H7 (cell line): ENCODE results near the gene MYO16. TPM values are rescaled to one million over a fixed set of nuclear protein-coding genes. Genes with fewer than 3 reads are reported as not detected.

Experiments used
- DNase-seq: peaks from one replicate; pipeline ENCODE4 v3.0.0; 2012
- H3K27me3 ChIP-seq: 2 replicates; pipeline ENCODE4 v1.6.0; 2011; ENCODE audit warnings: mild to moderate bottlenecking, low read length; ENCODE audit not compliant: control insufficient read depth, insufficient read depth
- H3K36me3 ChIP-seq: replicated peaks from 2 replicates; pipeline ENCODE4 v1.5.1; 2011; ENCODE audit warnings: low read length; ENCODE audit not compliant: control insufficient read depth, insufficient read depth
- H3K4me3 ChIP-seq: 2 replicates; pipeline ENCODE4 v1.5.1; 2011; ENCODE audit warnings: low read depth, mild to moderate bottlenecking, control low read depth, low read length, moderate library complexity; ENCODE audit not compliant: insufficient read depth
- total RNA-seq: library from RNA; depleted of rRNA; stranded (reverse); fragments of >200 nt; shearing (Covaris generic); gene quantifications from 2 replicates; pipeline ENCODE4 v1.2.3, GENCODE V29; 2014

Gene MYO16
- total RNA-seq, 1 experiment from 2014 or later, result 0.03 TPM

- no peaks in the 10 kb centered on the region for H3K36me3 ChIP-seq
- H3K4me3 ChIP-seq, result no peak overlapping the region
- DNase-seq, result no peak
- H3K27me3 ChIP-seq, result no peaks in the 10 kb centered on the region
Observed at GRCh38 chr13:109121826-109122225, 492.4 kb downstream of the MYO16 start.

- no peaks in the 10 kb centered on the region for H3K36me3 ChIP-seq
- peak; percentile 19 for DNase-seq
- no peak overlapping the region for H3K4me3 ChIP-seq
- no peaks in the 10 kb centered on the region for H3K27me3 ChIP-seq
Observed at GRCh38 chr13:109123971-109124370, 494.6 kb downstream of the MYO16 start.

DNA sequence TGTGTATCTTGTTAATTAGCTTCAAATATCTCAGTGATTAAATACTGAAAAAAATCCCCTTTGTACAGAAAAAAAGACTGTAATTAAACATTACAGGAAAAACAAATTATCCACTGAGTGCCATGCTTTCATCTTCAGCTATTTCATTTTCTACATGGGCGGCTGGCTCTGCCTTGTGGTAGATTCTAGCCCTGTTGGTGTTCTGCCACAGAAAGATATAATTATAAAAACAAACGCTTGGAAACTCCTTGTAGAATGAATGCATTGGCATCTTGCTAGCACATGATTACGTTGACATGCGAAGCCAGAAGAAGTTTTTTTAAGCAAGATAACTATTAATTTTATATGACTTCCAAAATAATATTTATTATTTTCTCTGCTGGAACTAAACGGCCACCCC lies 496.8 kb downstream of the MYO16 start:
- no peak for DNase-seq
- Histone ChIP-seq H3K27me3 (no peaks in the 10 kb centered on the region), H3K36me3 (no peaks in the 10 kb centered on the region), H3K4me3 (no peak overlapping the region)

GRCh38 chr13:109126891-109127641 lies 497.7 kb downstream of the MYO16 start:
- Histone ChIP-seq H3K36me3 (no peaks in the 10 kb centered on the region), H3K27me3 (no peaks in the 10 kb centered on the region), H3K4me3 (no peak overlapping the region)
- no peak for DNase-seq

GRCh38 chr13:109128121-109128520 lies 498.7 kb downstream of the MYO16 start:
- no peak overlapping the region for H3K4me3 ChIP-seq
- no peaks in the 10 kb centered on the region for H3K36me3 ChIP-seq
- no peaks in the 10 kb centered on the region for H3K27me3 ChIP-seq
- DNase-seq, result no peak

DNA sequence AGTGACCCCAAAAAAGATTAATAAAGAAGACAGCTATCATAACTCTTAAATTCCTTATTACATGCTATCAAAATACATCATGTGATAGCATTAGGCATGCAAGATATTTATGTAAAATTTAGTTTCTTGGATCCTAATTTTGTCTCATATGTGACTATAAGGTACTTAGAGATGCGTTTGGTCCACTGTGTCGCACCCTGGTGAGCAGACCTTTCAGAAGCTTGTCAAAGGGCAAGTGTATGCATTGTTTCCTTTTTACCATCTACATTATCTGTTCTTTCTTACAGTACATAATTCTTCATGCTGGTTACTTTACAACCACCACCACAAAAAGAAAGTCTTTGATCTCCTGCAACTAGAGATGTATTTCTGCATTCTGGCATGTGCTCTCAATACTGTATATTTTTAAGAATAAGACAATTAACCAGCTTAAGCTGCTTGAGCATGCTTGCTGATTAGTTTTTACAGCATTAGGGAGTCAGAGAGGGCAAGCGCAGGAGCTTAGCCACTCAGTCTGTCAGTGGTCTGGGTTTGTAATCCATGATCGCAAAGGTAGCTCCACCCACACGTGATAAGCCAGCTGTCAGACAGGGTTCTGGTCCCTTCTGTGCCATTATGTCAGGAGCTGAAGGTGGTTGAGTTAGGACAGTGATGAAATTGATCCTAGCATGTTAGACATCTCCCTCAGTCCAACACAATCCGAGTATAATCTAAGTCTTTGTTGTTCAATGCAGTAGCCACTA lies 500.9 kb downstream of the MYO16 start:
- Histone ChIP-seq H3K4me3 (no peak overlapping the region), H3K36me3 (no peaks in the 10 kb centered on the region), H3K27me3 (no peaks in the 10 kb centered on the region)
- no peak for DNase-seq

GRCh38 chr13:109131698-109132257 lies 502.4 kb downstream of the MYO16 start:
- no peaks in the 10 kb centered on the region for H3K27me3 ChIP-seq
- no peak overlapping the region for H3K4me3 ChIP-seq
- H3K36me3 ChIP-seq, result no peaks in the 10 kb centered on the region

DNA sequence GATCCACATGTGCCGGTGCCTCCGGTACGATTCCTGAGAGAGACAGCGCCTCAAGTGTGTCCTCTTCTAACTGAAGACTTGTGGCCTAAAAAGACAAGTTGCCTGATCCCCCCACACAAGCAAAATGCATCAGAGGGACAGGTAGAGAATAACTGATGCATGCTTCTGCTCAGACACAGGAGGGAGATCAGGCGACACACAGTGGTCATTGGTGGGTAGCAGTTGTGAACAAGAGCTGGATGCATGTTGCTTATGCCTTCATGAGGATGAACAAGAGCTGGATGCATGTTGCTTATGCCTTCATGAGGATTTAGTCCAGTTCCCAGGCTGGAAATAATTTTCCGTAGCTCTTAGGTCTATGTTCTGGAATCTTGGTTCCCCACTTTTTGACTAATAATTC lies 505.6 kb downstream of the MYO16 start:
- H3K36me3 ChIP-seq, result no peaks in the 10 kb centered on the region
- H3K4me3 ChIP-seq, result no peak overlapping the region
- DNase-seq, result peak; percentile 48
- H3K27me3 ChIP-seq, result no peaks in the 10 kb centered on the region

More at GRCh38 chr13:109131698-109132257, 502.4 kb downstream of the MYO16 start:
- peak; percentile 55 for DNase-seq

- Histone ChIP-seq H3K36me3 (no peaks in the 10 kb centered on the region), H3K4me3 (no peak overlapping the region), H3K27me3 (no peaks in the 10 kb centered on the region)
- DNase-seq, result no peak
Observed at GRCh38 chr13:109136873-109137272, 507.5 kb downstream of the MYO16 start.

- H3K36me3 ChIP-seq, result no peaks in the 10 kb centered on the region
- DNase-seq, result no peak
- no peaks in the 10 kb centered on the region for H3K27me3 ChIP-seq
- H3K4me3 ChIP-seq, result no peak overlapping the region
Observed at GRCh38 chr13:109139346-109139745, 509.9 kb downstream of the MYO16 start.

- Histone ChIP-seq H3K36me3 (no peaks in the 10 kb centered on the region), H3K27me3 (no peaks in the 10 kb centered on the region), H3K4me3 (no peak overlapping the region)
- DNase-seq, result no peak
Observed at GRCh38 chr13:109140054-109140453, 510.6 kb downstream of the MYO16 start.

DNA sequence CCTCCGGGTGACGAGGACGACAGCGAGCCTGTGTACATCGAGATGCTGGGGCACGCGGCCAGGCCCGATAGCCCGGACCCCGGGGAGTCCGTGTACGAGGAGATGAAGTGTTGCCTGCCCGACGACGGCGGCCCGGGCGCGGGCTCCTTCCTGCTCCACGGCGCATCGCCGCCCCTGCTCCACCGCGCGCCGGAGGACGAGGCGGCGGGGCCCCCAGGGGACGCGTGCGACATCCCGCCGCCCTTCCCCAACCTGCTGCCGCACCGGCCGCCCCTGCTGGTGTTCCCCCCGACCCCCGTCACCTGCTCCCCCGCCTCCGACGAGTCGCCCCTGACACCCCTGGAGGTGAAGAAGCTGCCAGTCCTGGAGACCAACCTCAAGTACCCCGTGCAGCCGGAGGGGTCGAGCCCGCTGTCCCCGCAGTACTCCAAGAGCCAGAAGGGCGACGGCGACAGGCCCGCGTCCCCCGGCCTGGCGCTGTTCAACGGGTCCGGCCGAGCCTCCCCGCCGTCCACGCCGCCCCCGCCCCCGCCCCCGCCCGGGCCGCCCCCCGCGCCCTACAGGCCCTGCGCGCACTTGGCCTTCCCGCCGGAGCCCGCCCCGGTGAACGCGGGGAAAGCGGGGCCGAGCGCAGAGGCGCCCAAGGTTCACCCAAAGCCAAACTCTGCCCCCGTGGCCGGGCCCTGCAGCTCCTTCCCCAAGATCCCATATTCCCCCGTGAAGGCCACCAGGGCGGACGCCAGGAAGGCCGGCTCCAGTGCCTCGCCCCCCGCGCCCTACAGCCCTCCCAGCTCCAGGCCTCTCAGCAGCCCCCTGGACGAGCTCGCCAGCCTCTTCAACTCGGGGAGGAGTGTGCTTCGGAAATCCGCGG lies 511.3 kb downstream of the MYO16 start:
- DNase-seq, result no peak
- no peaks in the 10 kb centered on the region for H3K27me3 ChIP-seq
- no peaks in the 10 kb centered on the region for H3K36me3 ChIP-seq
- H3K4me3 ChIP-seq, result no peak overlapping the region

DNA sequence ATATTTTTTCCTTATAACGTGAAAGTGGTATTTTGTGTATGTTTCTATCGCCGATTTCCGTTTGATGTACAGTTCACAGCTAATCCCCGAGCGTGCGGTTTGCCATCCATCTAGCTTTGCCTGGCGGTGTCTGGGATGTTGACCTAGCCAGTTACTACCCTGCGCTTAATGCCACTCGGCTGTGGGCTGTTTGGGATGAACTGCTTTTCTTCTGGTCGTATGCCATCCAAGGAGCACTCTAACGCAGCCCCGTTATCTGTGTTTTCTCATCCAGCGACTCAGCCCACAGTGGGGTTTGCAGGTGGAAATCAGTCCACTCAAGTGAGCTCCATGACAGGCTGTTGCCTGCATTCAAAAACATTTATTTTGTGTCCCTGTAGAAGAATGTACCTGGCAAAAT lies 512.3 kb downstream of the MYO16 start:
- H3K4me3 ChIP-seq, result no peak overlapping the region
- no peaks in the 10 kb centered on the region for H3K27me3 ChIP-seq
- DNase-seq, result no peak
- H3K36me3 ChIP-seq, result no peaks in the 10 kb centered on the region

- no peak for DNase-seq
- no peaks in the 10 kb centered on the region for H3K27me3 ChIP-seq
- H3K4me3 ChIP-seq, result no peak overlapping the region
- no peaks in the 10 kb centered on the region for H3K36me3 ChIP-seq
Observed at GRCh38 chr13:109144693-109145437, 515.5 kb downstream of the MYO16 start.
